ENCODE data around the gene PTPRF.
"Not testable (repeated sequence)": the region's sequence is repeated elsewhere in the genome, so short reads cannot be mapped to it uniquely, and the experiment has no call there.

Gene PTPRF

GRCh38 chr1:43493661-43494450 lies 36.8 kb upstream of the PTPRF start:
- no peak for TF ChIP-seq CTCF (IDR thresholded peaks at IDR 0.05)
- no peak for DNase-seq (ENCODE audit: low spot score)

DNA sequence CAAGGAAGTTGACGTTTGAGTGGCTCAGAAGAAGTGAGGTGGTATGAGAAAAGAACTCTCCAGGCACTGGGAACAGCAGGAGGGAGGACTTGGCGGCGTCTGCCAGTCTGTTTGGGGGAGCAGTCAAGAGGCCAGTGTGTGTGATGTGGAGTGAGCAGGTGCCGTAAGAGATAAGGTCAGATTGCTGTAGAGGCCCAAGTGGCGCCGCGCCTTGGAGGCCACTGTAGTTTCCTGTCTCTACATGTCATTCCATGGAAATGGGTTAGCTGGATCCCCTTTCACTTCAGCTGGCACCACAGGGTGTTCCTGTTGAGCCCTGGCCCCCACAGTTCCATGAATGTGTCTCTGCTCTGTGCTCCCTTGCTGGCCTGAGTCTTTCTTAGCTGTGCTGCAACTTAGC lies 35.5 kb upstream of the PTPRF start:
- no peak for DNase-seq (ENCODE audit: low spot score)
- no peak overlapping the region for H3K27ac ChIP-seq
- no peak for TF ChIP-seq CTCF (IDR thresholded peaks at IDR 0.05)
- no peak overlapping the region for H3K4me3 ChIP-seq

More at GRCh38 chr1:43493661-43494450, 36.8 kb upstream of the PTPRF start:
- H3K27ac ChIP-seq = no peak overlapping the region
- no peak overlapping the region for H3K4me3 ChIP-seq

- H3K27ac ChIP-seq = no peak overlapping the region
- no peak overlapping the region for H3K4me3 ChIP-seq
- TF ChIP-seq CTCF (IDR thresholded peaks at IDR 0.05) = no peak
- no peak for DNase-seq (ENCODE audit: low spot score)
Measured at GRCh38 chr1:43499898-43500297, 30.8 kb upstream of the PTPRF start.

DNA sequence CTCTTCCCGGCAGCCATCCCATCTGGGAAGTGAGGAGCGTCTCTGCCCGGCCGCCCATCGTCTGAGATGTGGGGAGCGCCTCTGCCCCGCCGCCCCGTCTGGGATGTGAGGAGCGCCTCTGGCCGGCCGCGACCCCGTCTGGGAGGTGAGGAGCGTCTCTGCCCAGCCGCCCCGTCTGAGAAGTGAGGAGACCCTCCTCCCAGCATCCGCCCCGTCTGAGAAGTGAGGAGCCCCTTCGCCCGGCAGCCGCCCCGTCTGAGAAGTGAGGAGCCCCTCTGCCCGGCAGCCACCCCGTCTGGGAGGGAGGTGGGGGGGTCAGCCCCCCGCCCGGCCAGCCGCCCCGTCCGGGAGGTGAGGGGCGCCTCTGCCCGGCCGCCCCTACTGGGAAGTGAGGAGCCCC lies 28.9 kb upstream of the PTPRF start:
- not testable (repeated sequence) for H3K27ac ChIP-seq; DNase-seq (ENCODE audit: low spot score); H3K4me3 ChIP-seq

GRCh38 chr1:43503534-43503933 lies 27.1 kb upstream of the PTPRF start:
- H3K27ac ChIP-seq = no peak overlapping the region
- no peak for TF ChIP-seq CTCF (IDR thresholded peaks at IDR 0.05)
- no peak for DNase-seq (ENCODE audit: low spot score)
- no peak overlapping the region for H3K4me3 ChIP-seq

DNA sequence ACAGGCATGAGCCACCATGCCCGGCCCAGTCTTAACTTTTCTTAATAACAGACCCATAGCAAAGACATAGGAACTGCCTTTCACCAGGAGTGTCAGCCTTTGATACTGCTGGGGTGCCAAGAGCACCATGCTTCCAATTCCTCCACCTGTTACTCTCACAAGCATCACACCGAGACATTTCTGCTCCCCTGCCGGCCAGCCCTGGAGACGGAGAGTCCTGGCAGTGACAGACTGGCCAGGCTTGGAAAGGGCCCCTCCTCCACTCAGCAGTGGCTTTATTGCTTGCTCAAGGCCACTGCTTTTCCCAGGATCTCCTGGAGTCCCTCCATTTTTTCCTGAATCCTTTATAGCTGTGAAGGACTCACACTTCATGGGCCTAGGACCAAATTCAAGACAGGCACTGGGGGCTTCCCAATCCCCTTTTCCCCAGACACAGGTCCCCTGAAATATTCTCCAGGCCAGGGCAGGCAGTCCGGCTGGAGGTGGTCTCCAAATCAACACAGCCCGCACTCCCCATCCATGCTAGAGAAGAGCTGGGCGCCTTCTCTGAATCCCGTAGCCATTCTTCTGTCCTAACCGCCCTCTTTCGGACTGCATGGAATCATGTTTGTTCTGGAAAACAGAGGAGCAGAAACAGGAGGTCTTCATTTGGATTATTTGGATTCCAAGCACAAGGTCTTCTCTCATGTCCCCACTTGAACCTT lies 25.5 kb upstream of the PTPRF start:
- Histone ChIP-seq H3K4me3 (no peak overlapping the region), H3K27ac (no peak overlapping the region)
- DNase-seq (ENCODE audit: low spot score) = no peak
- no peak for TF ChIP-seq CTCF (IDR thresholded peaks at IDR 0.05)

- no peak for TF ChIP-seq CTCF (IDR thresholded peaks at IDR 0.05)
- DNase-seq (ENCODE audit: low spot score) = no peak
- Histone ChIP-seq H3K27ac (no peak overlapping the region), H3K4me3 (no peak overlapping the region)
Measured at GRCh38 chr1:43506233-43506632, 24.4 kb upstream of the PTPRF start.

Data from coronary artery (tissue), 2 donors.